Cardiac muscle cell (in vitro differentiated cells and primary cell): ENCODE results near the gene PRRT1B. TPM values are rescaled to one million over a fixed set of nuclear protein-coding genes. Genes with fewer than 3 reads are reported as not detected.
A peak's percentile ranks its signal among the peaks of the same experiment; 100 is the strongest.

Experiments used
- DNase-seq, 2 donors: peaks; one replicate each; pipeline versions ENCODE4 v3.0.0 to v3.0.0-alpha.2; 2010 to 2017; ENCODE audit warnings: low read depth in 1 of 2, low spot score in 1 of 2
- H3K27ac ChIP-seq: fragments of 200-600 bp; sonication (generic); 2 replicates; pipeline ENCODE4 v1.5.1; 2016
- H3K27me3 ChIP-seq: fragments of 200-600 bp; sonication (generic); 2 replicates; pipeline ENCODE4 v1.6.0; 2016; ENCODE audit warnings: control low read depth
- H3K36me3 ChIP-seq: fragments of 200-600 bp; sonication (generic); 2 replicates; pipeline ENCODE4 v1.5.1; 2016; ENCODE audit warnings: control low read depth
- H3K4me1 ChIP-seq: fragments of 200-600 bp; sonication (generic); 2 replicates; pipeline ENCODE4 v1.8.1; 2017; ENCODE audit warnings: low read depth, mild to moderate bottlenecking, mixed run types
- H3K4me3 ChIP-seq: fragments of 200-600 bp; sonication (generic); 2 replicates; pipeline ENCODE4 v1.5.1; 2016; ENCODE audit warnings: mild to moderate bottlenecking
- H3K9me3 ChIP-seq: fragments of 200-600 bp; sonication (generic); 2 replicates; pipeline ENCODE4 v1.5.1; 2017; ENCODE audit warnings: low read depth, mild to moderate bottlenecking, control low read depth
- polyA plus RNA-seq: library from polyadenylated mRNA; unstranded; fragments of >200 nt; fragmentation: Nextera tagmentation; extraction: Ambion mirVana; gene quantifications from 2 replicates; pipeline ENCODE4 v1.2.1, GENCODE V29; 2016
- total RNA-seq: library from RNA; depleted of rRNA; stranded (reverse); fragments of >200 nt; gene quantifications from 2 replicates; pipeline ENCODE4 v1.2.3, GENCODE V29; 2016
- TF ChIP-seq, protein P1 (sequence below): IDR thresholded peaks from 2 replicates; pipeline ENCODE4 v1.5.1; 2012; ENCODE audit warnings: low read depth, mild to moderate bottlenecking, low read length

PRRT1B gene
- not detected in 2 replicates for total RNA-seq
- not detected in 2 replicates for polyA plus RNA-seq

- TF ChIP-seq, protein P1, sequence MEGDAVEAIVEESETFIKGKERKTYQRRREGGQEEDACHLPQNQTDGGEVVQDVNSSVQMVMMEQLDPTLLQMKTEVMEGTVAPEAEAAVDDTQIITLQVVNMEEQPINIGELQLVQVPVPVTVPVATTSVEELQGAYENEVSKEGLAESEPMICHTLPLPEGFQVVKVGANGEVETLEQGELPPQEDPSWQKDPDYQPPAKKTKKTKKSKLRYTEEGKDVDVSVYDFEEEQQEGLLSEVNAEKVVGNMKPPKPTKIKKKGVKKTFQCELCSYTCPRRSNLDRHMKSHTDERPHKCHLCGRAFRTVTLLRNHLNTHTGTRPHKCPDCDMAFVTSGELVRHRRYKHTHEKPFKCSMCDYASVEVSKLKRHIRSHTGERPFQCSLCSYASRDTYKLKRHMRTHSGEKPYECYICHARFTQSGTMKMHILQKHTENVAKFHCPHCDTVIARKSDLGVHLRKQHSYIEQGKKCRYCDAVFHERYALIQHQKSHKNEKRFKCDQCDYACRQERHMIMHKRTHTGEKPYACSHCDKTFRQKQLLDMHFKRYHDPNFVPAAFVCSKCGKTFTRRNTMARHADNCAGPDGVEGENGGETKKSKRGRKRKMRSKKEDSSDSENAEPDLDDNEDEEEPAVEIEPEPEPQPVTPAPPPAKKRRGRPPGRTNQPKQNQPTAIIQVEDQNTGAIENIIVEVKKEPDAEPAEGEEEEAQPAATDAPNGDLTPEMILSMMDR: no peak
- no peaks in the 10 kb centered on the region for H3K9me3 ChIP-seq
- H3K27me3 ChIP-seq: peaks cover 22% of the 10 kb centered on the region
- no peaks in the 10 kb centered on the region for H3K4me1 ChIP-seq
- H3K4me3 ChIP-seq: peak within 1 kb of the TSS; percentile 6
- H3K36me3 ChIP-seq: no peaks in the 10 kb centered on the region
- H3K27ac ChIP-seq: no peak within 1 kb of the TSS
- DNase-seq: no peak
Observed at GRCh38 chr9:131545003-131545785, at the start of gene PRRT1B. Gene PRRT1B (plus strand): TSS chr9:131545523. CDS start chr9:131545616, 93 bp downstream.

DNA sequence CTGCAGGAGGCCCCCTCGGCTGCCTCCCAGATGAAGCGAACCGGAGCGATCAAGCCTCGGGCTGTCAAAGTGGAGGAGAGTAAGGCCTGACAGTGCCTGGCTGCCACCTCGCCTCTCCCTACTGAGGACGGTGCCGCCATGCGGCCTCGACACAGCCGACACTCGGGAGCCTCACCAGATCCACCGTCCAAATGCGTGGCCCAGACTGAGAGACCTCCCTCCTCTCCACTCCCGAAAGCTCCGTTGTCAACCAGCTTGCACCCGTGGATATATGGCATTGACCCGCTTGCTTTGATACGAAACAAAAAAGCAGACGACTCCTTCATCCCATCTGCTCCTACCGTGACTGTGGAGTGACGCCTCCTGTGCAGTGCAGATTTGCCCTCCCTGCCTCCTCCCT lies 49.5 kb upstream of the PRRT1B start:
- Histone ChIP-seq H3K4me3 (no peak overlapping the region), H3K27me3 (no peaks in the 10 kb centered on the region), H3K4me1 (no peaks in the 10 kb centered on the region), H3K27ac (no peak overlapping the region), H3K36me3 (peaks cover 82% of the 10 kb centered on the region), H3K9me3 (no peaks in the 10 kb centered on the region)
- TF ChIP-seq, protein P1: no peak
- no peak for DNase-seq

DNA sequence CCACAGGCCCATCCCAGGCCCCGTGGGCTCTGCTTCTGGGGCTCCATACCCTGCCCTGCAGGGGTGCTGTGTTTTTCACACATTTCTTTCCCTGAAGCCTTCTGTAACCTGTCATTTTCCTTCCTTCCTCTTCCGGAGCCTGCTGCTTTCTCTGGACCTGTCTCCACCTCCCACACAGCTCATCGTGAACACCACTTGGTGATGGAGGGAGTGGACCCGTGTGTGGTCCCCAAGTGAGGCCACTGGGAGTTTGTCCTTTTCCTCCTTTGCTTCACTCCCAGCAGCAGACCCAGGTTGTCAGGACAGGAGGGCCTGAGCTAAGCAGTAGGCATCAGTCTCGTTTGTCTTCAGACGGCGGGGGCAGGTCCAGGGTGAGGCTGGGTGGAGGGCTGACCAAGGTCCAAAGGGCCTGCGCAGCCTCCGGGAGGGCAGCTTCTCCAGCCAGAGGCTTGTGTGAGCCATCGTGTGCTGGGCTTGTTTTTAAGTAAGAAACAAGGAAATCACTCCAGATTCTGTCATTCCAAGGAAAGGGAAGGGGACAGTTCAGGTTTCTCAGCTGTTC lies 48.4 kb upstream of the PRRT1B start:
- H3K4me1 ChIP-seq: no peaks in the 10 kb centered on the region
- no peaks in the 10 kb centered on the region for H3K27me3 ChIP-seq
- TF ChIP-seq, protein P1: no peak
- H3K9me3 ChIP-seq: no peaks in the 10 kb centered on the region
- H3K4me3 ChIP-seq: no peak overlapping the region
- DNase-seq: no peak
- H3K36me3 ChIP-seq: peaks cover 71% of the 10 kb centered on the region
- peak overlapping the region; percentile 23 for H3K27ac ChIP-seq

- no peak for DNase-seq
- Histone ChIP-seq H3K4me1 (peaks cover 5% of the 10 kb centered on the region), H3K27ac (peak overlapping the region; percentile 53), H3K27me3 (no peaks in the 10 kb centered on the region), H3K4me3 (no peak overlapping the region), H3K9me3 (no peaks in the 10 kb centered on the region), H3K36me3 (peaks cover 48% of the 10 kb centered on the region)
- TF ChIP-seq, protein P1: no peak
Observed at GRCh38 chr9:131499254-131499767, 46.0 kb upstream of the PRRT1B start.

- H3K27me3 ChIP-seq: no peaks in the 10 kb centered on the region
- H3K9me3 ChIP-seq: no peaks in the 10 kb centered on the region
- TF ChIP-seq, protein P1: no peak
- DNase-seq: no peak
- no peak overlapping the region for H3K4me3 ChIP-seq
- peaks cover 39% of the 10 kb centered on the region for H3K36me3 ChIP-seq
- H3K4me1 ChIP-seq: peaks cover 7% of the 10 kb centered on the region
- H3K27ac ChIP-seq: peak overlapping the region; percentile 48
Observed at GRCh38 chr9:131500377-131500776, 44.9 kb upstream of the PRRT1B start.
